ENCODE results near the gene DKKL1.

Gene DKKL1

GRCh38 chr19:49407079-49407478 lies 43.4 kb downstream of the DKKL1 start:
- no peak for TF ChIP-seq CTCF (IDR thresholded peaks at IDR 0.05)
- no peak overlapping the region for H3K27ac ChIP-seq
- H3K36me3 ChIP-seq = no peaks in the 10 kb centered on the region
- no peak overlapping the region for H3K4me3 ChIP-seq (ENCODE audit: low read depth in 1 of 2, low read length in 1 of 2)
- H3K27me3 ChIP-seq = no peaks in the 10 kb centered on the region
- peaks cover 12 to 16% of the 10 kb centered on the region in 2 experiments for H3K4me1 ChIP-seq (ENCODE audit: control insufficient read depth in 1 of 2, insufficient read depth in 1 of 2, low read depth in 1 of 2, low read length in 1 of 2)
- H3K9me3 ChIP-seq = no peaks in the 10 kb centered on the region

DNA sequence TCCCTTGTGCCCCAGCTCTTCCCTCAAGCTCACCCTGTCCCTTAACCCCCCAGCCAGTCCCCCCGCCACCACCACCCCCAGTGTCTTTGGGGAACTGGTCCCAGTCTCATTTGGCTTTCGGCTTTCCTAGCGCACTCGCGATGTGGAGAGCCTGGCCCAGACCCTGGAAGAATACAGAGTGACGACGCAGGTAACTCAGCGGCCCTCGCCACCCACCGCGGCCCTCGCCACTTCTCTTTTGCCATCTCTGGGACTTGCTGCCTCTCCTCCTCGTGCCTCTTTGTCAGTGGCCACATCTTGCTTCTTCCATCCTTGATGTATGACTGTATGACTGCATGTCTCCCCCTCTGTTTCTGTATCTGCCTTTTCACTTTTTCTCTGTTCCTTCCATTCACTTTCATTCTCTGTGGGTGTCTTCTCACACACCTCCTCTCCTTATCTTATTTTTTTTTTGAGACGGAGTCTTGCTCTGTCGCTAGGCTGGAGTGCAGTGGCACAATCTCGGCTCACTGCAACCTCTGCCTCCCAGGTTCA lies 43.9 kb downstream of the DKKL1 start:
- Histone ChIP-seq H3K4me3 (ENCODE audit: low read depth in 1 of 2, low read length in 1 of 2) (no peak overlapping the region), H3K27me3 (no peaks in the 10 kb centered on the region), H3K4me1 (ENCODE audit: control insufficient read depth in 1 of 2, insufficient read depth in 1 of 2, low read depth in 1 of 2, low read length in 1 of 2) (peaks cover 12 to 16% of the 10 kb centered on the region in 2 experiments), H3K27ac (no peak overlapping the region), H3K9me3 (no peaks in the 10 kb centered on the region), H3K36me3 (no peaks in the 10 kb centered on the region)
- no peak for TF ChIP-seq CTCF (IDR thresholded peaks at IDR 0.05)

GRCh38 chr19:49408816-49409440 lies 45.3 kb downstream of the DKKL1 start:
- Histone ChIP-seq H3K4me1 (ENCODE audit: control insufficient read depth in 1 of 2, insufficient read depth in 1 of 2, low read depth in 1 of 2, low read length in 1 of 2) (peaks cover 12 to 16% of the 10 kb centered on the region in 2 experiments), H3K27ac (peak overlapping the region; percentile 72), H3K9me3 (no peaks in the 10 kb centered on the region), H3K36me3 (no peaks in the 10 kb centered on the region), H3K27me3 (no peaks in the 10 kb centered on the region), H3K4me3 (ENCODE audit: low read depth in 1 of 2, low read length in 1 of 2) (no peak overlapping the region)
- TF ChIP-seq CTCF (IDR thresholded peaks at IDR 0.05) = no peak

GRCh38 chr19:49409441-49410029 lies 45.9 kb downstream of the DKKL1 start:
- Histone ChIP-seq H3K27ac (peak overlapping the region; percentile 72), H3K27me3 (no peaks in the 10 kb centered on the region), H3K9me3 (no peaks in the 10 kb centered on the region), H3K36me3 (no peaks in the 10 kb centered on the region), H3K4me3 (ENCODE audit: low read depth in 1 of 2, low read length in 1 of 2) (no peak overlapping the region), H3K4me1 (ENCODE audit: control insufficient read depth in 1 of 2, insufficient read depth in 1 of 2, low read depth in 1 of 2, low read length in 1 of 2) (peaks cover 12 to 16% of the 10 kb centered on the region in 2 experiments)
- TF ChIP-seq CTCF (IDR thresholded peaks at IDR 0.05) = no peak

DNA sequence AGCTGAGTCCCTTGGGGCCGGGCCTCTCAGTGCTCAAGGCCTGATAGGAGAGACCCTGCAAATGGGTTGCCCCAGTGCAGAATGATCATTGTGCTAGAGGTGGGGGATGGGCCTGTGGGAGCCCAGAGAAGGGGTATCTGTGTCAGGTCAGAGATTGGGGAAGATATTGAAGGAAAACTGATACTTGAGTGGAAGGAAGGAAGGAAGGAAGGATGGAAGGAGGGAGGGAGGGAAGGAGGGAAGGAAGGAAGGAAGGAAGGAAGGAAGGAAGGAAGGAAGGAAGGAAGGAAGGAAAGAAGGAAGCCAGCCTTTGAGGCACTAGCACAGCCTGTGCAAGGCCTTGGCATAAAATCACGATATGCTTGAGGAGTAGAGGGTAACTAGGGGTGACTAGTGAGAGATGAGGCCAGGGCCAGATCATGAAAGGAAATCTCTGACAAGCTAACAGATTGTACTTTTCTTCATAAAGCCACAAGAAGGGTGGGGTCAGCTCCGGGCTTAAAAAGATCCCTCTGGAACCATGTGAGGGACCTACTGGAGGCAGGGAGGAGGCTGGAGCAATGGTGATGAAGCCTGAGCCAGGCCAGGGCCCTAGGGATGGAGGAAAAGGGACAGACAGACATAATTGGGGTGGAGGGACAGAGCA lies 48.1 kb downstream of the DKKL1 start:
- Histone ChIP-seq H3K9me3 (no peaks in the 10 kb centered on the region), H3K4me1 (ENCODE audit: control insufficient read depth in 1 of 2, insufficient read depth in 1 of 2, low read depth in 1 of 2, low read length in 1 of 2) (peaks cover 12 to 16% of the 10 kb centered on the region in 2 experiments), H3K27me3 (no peaks in the 10 kb centered on the region), H3K4me3 (ENCODE audit: low read depth in 1 of 2, low read length in 1 of 2) (no peak overlapping the region), H3K27ac (no peak overlapping the region), H3K36me3 (no peaks in the 10 kb centered on the region)
- no peak for TF ChIP-seq CTCF (IDR thresholded peaks at IDR 0.05)
